HG02763 (cell line): ENCODE measurements around the gene ZNF333.
"Not testable (repeated sequence)": the region's sequence is repeated elsewhere in the genome, so short reads cannot be mapped to it uniquely, and the experiment has no call there.

ENCODE experiments used
- ATAC-seq: cut with Tn5 transposase; IDR thresholded peaks from one replicate; pipeline ENCODE4 v1.9.1; 2021; ENCODE audit warnings: mild to moderate bottlenecking, moderate library complexity; ENCODE audit not compliant: unreplicated experiment

The ZNF333 gene

DNA sequence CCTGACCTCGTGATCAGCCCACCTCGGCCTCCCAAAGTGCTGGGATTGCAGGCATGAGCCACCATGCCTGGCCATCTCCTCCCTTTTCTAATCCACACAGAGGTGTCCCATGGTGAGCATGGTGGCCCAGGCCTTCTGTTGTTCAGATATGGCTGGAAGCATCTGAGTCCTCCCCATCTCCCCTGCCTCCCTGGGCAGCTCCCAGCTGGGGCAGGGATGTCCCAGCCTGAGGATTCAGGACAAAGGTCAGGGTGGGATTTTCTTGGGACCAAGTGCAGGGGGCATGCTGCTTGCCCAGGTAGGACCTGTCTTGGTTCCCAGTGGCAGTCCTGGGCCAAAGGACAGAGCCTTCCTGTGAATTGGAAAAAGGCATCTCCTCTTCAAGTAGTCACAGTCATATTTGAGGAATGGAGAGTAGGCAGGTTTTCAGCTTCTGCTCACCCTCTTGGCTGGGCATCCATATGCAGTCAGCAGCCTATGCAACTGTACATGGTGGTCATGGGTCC lies 77.7 kb downstream of the ZNF333 start:
- ATAC-seq = no peak

DNA sequence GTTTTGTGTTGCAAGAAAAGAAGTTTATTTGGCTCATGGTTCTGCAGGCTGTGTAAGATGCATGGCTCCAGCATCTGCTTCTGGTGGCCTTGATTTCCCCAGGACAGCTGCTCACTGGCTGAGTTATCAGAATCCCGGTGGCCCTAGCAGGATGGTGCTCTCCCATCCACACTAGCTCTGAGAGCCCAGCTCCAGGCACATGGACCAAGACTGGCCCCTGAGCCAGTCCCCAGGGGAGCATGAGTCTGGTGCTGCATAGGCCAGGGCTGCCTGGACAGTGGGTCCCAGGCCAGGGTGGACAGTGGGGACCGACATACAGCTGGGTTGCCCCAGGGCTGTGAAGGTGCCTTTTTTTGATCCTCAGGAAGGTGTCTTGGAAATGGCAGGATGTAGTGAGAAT lies 78.2 kb downstream of the ZNF333 start:
- no peak for ATAC-seq

DNA sequence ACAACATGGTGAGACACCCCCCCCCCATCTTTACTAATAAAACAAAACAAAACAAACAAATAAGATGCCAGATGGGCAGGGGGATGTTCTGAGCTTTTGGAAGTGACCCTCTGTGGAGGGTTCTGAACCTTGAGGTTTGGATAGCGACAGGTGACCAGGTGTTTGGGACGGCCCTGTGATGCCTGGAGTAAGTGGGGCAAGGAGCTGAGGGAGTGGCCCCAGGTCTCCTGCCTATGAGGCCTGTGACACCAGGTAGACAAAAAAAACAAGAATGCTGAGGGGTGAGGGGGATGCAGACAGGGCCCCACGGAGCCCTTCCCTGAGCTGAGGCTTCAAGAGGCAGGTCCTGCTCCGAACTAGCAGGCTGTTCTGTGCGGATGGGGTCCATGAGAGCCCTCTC lies 79.4 kb downstream of the ZNF333 start:
- ATAC-seq = no peak

DNA sequence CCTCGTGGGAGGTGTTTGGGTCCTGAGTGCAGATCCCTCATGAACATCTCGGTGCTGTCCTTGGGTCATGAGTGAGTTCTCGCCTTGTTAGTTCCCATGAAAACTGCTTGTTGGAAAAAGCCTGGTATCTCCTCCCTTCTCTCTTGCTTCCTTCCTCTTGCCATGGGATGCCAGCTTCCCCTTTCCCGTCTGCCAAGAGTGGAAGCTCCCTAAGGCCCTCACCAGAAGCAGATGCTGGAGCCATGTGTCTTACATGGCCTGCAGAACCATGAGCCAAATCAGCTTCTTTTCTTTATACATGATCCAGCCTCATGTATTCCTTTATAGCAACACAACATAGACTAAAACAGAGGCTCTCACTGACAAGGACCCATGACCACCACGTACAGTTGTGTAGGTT lies 80.3 kb downstream of the ZNF333 start:
- ATAC-seq = no peak

DNA sequence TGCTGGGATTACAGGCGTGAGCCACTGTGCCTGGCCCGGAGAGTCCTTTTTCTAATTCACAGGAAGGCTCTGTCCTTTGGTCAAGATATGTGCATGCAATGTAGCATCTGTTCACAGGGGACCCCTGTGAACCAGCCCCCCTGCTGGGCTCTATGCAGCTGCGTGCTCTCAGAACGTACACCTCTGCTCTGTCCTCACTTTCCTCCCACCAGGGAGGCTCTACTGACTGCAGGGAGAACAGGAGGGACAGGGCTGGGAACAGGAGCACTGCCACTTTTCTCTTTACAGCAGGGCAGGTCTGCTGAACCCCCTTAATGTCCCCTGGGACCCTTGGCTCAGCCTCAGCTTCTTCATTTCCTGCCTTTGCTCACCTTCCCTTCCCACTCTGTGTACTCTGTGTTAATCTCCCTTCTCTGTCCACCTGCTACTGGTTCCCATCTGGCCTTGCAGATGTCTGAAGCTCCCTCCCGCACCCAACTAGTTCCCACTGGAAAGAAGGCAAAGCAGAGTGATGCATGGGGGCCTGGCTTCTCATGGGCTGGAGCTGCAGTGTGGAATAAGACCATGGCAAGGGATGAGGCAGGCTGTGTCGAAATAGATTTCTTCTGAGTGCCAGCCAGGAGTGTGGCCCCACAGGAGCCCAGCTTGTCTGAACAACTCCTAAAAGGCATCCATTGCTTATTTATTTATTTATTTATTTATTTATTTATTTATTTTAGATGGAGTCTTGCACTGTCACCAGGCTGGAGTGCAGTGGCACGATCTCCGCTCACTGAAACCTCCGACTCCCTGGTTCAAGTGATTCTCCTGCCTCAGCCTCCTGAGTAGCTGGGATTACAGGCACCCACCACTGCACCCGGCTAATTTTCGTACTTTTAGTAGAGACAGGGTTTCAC lies 81.3 kb downstream of the ZNF333 start:
- no peak for ATAC-seq

DNA sequence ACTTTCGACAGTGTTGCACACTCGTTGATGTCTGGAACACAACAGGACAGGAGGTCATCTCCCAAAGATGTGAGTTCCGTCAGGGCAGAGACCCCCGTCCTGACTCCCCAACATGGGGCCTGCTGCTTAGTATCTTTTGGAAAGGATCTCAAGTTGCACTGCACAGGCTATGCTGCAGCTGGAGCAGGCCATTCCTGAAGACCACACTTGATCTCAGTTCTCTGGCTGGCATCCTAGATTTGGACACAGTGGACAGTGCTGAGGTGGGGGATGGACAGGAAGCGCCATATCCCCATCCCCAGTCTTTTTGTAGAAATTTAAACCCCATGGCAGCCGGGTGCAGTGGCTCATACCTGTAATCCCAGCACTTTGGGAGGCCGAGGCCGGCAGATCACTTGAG lies 82.6 kb downstream of the ZNF333 start:
- no peak for ATAC-seq

DNA sequence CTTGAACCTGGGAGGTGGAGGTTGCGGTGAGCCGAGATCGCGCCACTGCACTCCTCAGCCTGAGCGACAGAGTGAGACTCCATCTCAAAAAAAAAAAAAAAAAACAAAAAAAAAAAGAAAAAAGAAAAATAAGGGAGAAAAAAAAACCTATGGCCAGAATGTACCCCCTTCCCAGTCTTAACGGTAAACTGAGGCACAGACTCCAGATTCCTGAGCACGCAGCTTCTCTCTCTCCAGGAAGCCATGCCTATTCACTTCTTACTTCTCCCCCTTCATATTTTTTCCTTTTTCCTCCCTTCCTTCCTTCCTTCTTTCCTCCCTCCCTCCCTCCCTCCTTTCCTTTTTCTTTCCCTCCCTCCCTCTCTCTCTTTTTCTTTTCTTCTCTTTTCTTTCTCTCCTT lies 83.1 kb downstream of the ZNF333 start:
- no peak for ATAC-seq

DNA sequence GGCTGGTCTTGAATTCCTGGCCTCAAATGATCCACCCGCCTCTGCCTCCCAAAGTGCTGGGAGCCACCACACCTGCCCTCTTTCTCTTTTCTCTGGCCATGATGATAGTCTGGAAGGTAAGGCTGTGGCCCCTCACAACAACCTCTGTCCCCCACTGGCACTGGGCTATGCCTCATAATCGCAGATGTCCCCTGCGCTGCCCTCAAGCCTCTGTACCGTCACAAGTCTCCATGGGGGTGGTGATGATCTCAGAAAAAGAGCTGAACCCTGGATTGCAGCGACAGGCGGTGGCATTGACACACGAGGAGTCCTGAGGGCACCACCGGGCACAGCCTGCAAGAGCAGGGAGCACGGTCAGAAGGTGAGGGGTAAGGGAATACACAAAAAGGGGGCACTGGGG lies 83.9 kb downstream of the ZNF333 start:
- ATAC-seq = not testable (repeated sequence)

DNA sequence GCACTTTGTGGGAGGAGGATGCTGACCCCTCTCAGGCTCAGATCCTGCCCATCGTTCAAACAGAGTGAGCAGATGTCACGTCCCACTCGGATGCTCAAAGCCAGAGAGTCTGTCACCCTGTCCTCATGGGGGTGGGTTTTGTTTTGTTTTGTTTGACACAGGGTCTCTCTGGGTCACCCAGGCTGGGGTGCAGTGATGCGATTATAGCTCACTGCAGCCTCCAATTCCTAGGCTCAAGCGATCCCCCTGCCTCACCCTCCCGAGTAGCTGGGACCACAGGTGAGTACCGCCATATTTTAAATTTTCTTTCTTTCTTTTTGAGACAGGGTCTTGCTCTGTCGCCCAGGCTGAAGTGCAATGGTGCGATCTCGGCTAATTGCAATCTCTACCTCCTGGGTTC lies 84.5 kb downstream of the ZNF333 start:
- no peak for ATAC-seq

DNA sequence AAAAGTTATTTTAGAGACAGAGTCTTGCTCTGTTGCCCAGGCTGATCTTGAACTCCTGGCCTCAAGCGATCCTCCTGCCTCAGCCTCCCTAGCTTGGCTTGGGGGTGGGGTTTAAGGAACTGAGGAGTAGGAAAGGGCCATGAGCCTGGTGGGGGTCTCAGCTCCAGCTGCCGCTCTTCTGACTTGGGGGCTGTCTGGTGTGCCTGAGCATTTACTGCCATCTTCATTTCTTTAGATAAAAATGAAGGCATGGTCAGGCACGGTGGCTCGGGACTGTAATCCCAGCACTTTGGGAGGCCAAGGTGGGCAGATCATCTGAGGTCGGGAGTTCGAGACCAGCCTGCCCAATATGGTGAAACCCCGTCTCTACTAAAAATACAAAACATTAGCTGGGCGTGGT lies 85.5 kb downstream of the ZNF333 start:
- ATAC-seq = not testable (repeated sequence)

DNA sequence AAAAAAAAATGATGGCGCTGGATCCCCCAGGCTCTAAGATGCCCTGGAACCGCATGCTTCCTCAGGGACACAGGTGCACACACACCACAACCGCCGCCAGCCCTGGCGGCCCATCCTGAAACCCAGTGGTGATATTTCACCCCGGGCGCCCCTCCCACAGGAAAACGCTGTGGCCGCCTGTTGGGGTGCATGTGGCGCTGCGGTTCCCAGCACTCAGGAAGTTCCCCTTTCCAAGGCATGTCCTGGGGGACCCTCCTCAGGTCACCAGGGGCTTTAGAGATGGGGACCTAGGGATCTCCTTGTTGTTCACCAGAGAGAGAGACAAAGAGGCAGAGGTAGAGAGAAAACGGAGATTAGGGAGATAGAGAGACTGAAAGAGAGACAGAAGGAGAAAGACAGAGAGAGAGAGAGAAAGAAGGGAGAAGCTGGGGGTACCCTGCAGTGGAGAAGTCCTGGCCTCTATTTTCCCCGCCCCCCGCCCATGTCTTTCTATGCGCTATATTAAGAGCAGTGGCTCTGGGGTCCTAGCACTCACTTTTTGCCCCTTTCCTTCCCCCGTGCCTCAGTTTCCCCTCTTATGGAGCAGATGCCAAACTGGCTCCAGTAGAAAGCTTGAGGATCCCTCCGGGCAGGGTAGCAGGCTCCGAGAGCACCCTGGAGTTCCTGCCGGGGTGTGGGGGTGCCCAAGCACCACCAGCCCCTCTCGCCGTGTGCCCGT lies 86.2 kb downstream of the ZNF333 start:
- no peak for ATAC-seq

DNA sequence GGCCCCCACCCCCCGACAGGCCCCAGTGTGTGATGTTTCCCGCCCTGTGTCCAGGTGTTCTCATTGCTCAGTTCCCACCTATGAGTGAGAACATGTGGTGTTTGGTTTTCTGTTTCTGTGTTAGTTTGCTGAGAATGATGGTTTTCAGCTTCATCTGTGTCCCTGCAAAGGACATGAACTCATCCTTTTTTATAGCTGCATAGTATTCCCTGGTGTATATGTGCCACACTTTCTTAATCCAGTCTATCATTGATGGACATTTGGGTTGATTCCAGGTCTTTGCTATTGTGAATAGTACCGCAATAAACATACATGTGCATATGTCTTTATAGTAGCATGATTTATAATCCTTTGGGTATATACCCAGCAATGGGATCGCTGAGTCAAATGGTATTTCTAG lies 87.8 kb downstream of the ZNF333 start:
- ATAC-seq = not testable (repeated sequence)

DNA sequence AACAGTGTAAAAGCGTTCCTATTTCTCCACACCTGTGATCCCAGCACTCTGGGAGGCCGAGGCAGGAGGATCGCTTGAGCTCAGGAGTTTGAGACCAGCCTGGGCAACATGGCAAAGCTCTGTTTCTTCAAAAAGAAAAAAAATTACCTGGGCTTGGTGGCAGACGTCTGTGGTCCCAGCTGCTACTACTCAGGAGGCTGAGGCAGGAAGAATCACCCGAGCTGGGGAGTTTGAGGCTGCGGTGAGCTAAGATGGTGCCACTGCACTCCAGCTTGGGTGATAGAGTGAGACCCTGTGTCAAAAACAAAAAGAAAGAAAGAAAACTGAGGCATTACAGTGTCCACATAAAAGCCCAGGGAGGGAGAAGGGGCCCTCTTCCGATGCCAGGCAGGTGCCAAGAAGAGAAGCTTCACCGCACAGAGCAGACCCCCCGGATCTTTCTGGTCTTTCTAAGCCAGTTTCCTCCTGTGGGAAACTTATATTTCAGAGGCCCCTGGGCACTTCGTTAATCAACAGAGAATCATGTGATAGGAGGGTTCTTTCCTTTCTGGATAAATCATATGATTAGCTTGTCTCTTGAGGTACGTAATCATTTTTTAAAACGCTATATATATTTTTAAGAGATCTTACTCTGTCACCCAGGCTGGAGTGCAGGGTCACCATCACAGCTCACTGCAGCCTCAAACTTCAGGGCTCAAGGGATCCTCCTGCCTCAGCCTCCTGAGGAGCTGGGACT lies 88.4 kb downstream of the ZNF333 start, which contains the start of gene ADGRE2:
Gene ADGRE2, minus strand, starts transcription at position 451 of the 736 bp plus-strand sequence. CDS start 1,804 bp downstream, outside the sequence.
- ATAC-seq = not testable (repeated sequence)

DNA sequence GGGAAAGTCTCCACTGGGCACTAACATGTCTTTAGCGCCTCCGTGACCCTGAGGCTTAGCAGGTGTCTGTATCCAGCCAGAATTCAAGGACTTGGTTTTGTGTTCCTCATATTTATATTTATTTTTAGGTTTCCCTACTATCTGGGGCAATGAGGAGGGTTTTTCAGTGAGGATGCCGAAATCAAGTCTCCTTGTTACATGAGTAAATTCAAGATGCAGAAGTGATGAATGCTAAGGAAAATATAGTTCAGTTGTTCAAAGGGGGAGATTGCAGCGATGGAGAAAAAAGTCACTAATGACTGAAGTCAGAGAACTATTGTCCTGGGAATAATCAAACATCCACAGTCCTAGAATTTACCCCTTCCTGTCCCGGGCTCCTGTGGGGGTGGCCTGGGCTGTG lies 89.3 kb downstream of the ZNF333 start:
- no peak for ATAC-seq

DNA sequence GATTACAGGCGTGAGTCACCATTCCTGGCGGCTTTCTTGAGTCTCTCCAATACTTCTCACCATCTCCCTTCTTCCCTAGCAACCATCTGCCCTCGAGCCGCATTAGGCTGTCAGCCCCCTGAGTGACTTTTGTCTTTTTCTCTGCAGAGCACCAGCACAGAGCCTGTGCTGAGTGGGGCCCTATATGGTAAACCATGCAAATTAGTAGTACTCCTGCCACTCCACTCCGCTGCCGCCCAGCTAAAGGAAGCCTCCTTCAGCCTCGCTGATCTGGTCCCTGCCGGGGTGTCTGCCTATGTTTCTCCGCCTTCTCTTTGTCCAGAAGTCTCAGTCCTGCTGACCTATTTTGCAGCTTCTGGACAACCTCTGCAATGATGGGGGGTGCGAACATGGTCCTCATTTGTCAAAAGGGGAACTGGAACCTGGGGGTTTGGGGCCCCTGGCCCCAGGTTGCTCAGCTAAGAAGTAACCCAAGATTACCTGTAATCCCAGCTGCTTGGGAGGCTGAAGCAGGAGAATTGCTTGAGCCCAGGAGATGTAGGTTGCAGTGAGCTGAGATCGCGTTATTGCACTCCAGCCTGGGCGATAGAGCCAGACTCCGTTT lies 90.9 kb downstream of the ZNF333 start:
- not testable (repeated sequence) for ATAC-seq

DNA sequence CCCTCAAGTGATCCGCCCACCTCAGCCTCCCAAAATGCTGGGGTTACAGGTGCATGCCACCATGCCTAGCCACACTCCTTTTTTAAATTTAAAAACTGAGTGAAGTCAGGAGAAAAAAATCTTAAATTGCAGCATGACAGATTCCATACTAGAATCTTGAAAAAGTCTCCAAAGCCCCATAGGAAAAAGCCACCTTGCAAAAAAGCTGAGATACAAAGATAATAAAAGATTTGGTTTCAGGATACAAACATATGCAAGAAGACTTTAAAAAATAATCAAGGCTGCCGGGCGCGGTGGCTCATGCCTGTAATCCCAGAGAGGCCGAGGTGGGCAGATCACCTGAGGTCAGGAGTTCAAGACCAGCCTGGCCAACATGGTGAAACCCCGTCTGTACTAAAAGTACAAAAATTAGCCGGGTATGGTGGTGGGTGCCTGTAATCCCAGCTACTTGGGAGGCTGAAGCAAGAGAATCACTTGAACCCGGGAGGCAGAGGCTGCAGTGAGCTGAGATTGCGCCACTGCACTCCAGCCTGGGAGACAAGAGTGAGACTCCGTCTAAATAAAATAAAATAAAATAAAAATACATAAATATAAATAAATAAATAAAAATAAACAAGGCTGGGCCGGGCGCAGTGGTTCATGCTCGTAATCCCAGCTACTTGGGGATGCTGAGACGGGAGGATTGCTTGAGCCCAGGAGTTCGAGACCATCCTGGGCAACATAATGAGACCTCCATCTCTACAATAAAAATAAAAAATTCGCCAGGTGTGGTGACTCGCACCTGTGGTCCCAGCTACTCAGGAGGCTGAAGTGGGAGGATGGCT lies 92.1 kb downstream of the ZNF333 start:
- not testable (repeated sequence) for ATAC-seq

DNA sequence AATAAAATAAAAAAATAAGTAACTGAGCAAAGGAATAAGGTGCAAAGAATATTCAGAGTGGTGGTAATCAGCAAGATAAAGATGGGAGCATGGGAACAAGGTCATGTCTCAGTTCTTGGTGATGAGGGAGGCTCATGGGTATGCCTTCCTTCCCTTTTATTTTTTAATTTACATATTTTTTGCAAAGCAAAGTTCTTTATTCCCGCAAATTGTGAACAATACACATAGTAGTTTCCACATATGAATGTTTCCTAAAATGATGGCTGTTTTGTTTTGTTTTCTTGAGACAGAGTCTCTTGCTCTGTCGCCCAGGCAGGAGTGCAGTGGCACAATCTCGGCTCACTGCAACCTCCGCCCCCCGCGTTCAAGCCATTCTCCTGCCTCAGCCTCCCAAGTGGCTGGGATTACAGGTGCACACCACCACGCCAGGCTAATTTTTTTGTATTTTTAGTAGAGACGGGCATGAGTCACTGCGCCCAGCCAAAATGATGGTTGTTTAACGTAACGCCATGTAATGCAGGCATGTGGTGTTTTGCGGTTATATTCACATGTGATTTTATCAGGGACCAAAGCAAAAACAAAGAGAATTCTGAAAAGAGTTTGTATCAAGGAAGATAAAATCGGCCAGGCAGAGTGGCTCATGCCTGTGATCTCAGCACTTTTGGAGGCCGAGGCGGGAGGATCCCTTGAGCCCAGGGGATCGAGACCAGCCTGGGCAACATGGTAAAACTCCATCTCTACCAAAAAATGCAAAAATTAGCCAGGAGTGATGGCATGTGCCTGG lies 93.0 kb downstream of the ZNF333 start:
- no peak for ATAC-seq
